Measurements from ENCODE around the gene KHDC4. TPM values are rescaled to one million over a fixed set of nuclear protein-coding genes. Genes with fewer than 3 reads are reported as not detected.

Gene KHDC4
- total RNA-seq: 10 to 100 TPM; 56.6 to 60.8 TPM
- 45.8 TPM for polyA plus RNA-seq (2013, experiment 1 of 2)
- 22.4 TPM for polyA plus RNA-seq (2013, experiment 2 of 2)
- total RNA-seq: 56.4 to 211 (median 113) reads per million in 172 experiments

DNA sequence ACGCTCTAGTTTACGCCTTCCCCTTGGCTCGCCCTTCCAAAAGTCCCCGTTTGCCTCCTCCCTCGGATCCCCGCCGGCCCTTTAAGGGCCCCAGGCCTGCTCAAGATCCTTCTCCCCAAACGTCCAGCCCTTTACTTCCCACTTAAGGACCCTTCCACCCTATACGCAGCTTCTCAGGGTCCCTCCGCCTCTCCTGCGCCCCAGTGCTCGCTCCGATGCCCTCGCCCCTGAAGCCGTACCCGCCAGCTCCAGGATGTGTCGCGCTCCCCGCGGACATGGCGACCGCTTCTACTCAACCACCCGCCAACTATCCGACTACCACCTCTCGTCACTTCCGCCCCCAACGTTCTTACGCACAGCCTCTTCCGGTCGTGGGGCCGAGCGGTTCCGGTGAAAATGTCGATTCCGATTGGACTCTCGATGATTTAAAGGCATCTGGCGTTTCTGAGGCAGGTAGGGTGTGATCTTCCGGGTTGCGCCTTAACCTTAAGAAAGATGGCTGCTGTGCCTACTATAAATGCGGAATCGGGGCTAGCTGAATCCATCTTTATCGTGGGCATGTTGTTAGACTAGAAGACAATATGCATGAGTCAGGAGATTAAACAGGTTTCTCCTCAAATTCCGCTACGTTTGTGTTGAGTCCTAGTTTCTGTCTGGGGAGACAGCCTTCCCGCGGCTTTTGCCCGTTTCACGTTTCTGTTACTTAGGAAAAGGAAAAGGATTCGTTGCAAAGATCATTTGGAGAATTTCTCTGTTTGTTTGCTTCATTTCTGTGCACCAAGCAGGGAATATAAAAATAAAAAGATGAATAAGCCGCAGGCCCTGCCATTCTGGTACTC is at the start of gene KHDC4:
Gene KHDC4 (minus strand): TSS at position 317 of the 839 bp plus-strand sequence. CDS start 40 bp downstream, at position 277.
- intact Hi-C loops (cut with DNase I, micrococcal nuclease): loop anchor here (1.0 to 5.0 kb wide), 8 partner anchors 12 to 348 kb away; partner anchors contain the start of genes UBQLN4 (in 2 of the 2), GON4L (in 1 of the 2), LAMTOR2 (in 1 of the 2) and RIT1 (in 1 of the 2)
- no peaks in the 10 kb centered on the region for H3K27me3 Mint-ChIP-seq
- POLR2A ChIA-PET: interaction anchor here (0.6 to 6.0 kb wide), 24 partner anchors 9 to 915 kb away, joined by 3 to 92 read pairs (median 4); partner anchors contain the start of genes ARHGEF2, FDPS, GON4L and PMF1
- TF ChIP-seq, protein P1, sequence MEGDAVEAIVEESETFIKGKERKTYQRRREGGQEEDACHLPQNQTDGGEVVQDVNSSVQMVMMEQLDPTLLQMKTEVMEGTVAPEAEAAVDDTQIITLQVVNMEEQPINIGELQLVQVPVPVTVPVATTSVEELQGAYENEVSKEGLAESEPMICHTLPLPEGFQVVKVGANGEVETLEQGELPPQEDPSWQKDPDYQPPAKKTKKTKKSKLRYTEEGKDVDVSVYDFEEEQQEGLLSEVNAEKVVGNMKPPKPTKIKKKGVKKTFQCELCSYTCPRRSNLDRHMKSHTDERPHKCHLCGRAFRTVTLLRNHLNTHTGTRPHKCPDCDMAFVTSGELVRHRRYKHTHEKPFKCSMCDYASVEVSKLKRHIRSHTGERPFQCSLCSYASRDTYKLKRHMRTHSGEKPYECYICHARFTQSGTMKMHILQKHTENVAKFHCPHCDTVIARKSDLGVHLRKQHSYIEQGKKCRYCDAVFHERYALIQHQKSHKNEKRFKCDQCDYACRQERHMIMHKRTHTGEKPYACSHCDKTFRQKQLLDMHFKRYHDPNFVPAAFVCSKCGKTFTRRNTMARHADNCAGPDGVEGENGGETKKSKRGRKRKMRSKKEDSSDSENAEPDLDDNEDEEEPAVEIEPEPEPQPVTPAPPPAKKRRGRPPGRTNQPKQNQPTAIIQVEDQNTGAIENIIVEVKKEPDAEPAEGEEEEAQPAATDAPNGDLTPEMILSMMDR (IDR thresholded peaks at IDR 0.05): no peak
- Histone ChIP-seq H3K4me1 (ENCODE audit: insufficient read depth, low read length) (peaks cover 42% of the 10 kb centered on the region), H3K27me3 (ENCODE audit: control insufficient read depth in 1 of 2, insufficient read depth in 2 of 2, low read length in 2 of 2) (no peaks in the 10 kb centered on the region), H3K9me3 (ENCODE audit: control insufficient read depth in 1 of 2, insufficient read depth in 1 of 2, low read length in 2 of 2) (no peaks in the 10 kb centered on the region), H3K27ac (ENCODE audit: low read depth in 1 of 2, low read length in 2 of 2) (peak within 1 kb of the TSS; percentile 86 to 95), H3K36me3 (ENCODE audit: insufficient read depth, low read length) (peaks cover 43% of the 10 kb centered on the region), H3K4me3 (ENCODE audit: low read length) (peak within 1 kb of the TSS; percentile 82)
- peak; percentile 88 to 99 (median 93) for DNase-seq
- ATAC-seq (ENCODE audit: poor library complexity): peak; percentile 93
- H3K36me3 Mint-ChIP-seq (ENCODE audit: low read depth): peaks cover 33% of the 10 kb centered on the region
- CTCF ChIA-PET: interaction anchor here (0.9 to 3.2 kb wide), 10 partner anchors 11 to 132 kb away, joined by 3 to 10 read pairs (median 5); partner anchors contain the start of gene ARHGEF2
- no peak within 1 kb of the TSS for H3K4me3 Mint-ChIP-seq
- H3K4me1 Mint-ChIP-seq (ENCODE audit: low read depth): peaks cover 38% of the 10 kb centered on the region
- H3K27ac Mint-ChIP-seq: no peak within 1 kb of the TSS
- no peaks in the 10 kb centered on the region for H3K9me3 Mint-ChIP-seq

DNA sequence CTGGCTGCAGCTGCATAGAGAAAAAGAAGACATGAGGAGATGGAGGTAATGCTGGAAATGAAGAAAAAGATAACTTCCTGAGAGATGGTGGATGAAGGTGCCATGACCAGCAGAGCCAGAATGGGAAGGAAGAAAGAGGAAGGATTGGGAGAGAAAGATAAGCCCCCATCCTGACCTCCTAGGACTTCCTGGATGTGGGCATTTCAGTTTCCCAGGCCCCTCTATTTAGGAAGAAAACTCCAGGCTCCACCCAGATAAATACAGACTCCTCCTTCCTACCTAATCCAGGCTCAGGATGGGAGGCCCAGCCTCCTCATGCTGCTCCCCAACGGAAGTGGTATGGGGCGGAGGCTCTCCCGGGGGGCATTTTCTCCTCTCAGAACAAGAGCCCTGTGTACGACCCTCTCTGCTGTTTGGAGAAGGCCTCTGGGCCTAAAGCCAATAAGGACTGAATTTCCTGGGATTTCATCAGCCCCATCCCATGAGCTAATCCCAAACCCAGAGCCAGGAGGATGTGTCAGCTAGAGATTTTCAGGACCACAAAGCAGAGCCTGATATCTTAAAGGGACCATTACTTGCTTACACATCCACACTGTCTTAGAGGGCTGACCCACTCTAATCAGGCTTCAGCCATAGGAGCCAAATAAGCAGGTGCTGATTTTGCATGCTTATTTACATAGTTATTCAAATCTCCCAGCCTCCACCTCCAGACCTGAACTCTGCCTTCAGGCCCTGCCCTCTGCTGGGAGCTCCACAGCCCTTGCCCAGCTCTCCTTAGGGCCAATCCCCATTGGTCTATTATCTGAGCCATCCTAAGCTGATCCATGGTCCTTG is 49.2 kb upstream of the KHDC4 start:
- Mint-ChIP-seq H3K27ac (peak overlapping the region; percentile 86), H3K27me3 (no peaks in the 10 kb centered on the region)
- H3K4me3 ChIP-seq (ENCODE audit: low read length): no peak overlapping the region

More for the DNA sequence above, 49.2 kb upstream of the KHDC4 start:
- Mint-ChIP-seq H3K4me1 (ENCODE audit: low read depth) (peaks cover 54% of the 10 kb centered on the region), H3K4me3 (peak overlapping the region; percentile 11), H3K36me3 (ENCODE audit: low read depth) (peaks cover 9% of the 10 kb centered on the region), H3K9me3 (no peaks in the 10 kb centered on the region)
- H3K9me3 ChIP-seq (ENCODE audit: control insufficient read depth in 1 of 2, insufficient read depth in 1 of 2, low read length in 2 of 2): no peaks in the 10 kb centered on the region
- peaks cover 59% of the 10 kb centered on the region for H3K4me1 ChIP-seq (ENCODE audit: insufficient read depth, low read length)
- H3K27ac ChIP-seq (ENCODE audit: low read depth in 1 of 2, low read length in 2 of 2): no peak overlapping the region
- intact Hi-C loops (cut with DNase I, micrococcal nuclease): loop anchor here in 1 of 2 experiments (1.0 kb wide), 1 partner anchor 45 kb away; no protein-coding TSS in a partner anchor
- CTCF ChIA-PET: interaction anchor here (1.3 to 3.9 kb wide), 3 partner anchors 9 to 83 kb away, joined by 4 to 15 read pairs (median 7); no protein-coding TSS in a partner anchor
- H3K36me3 ChIP-seq (ENCODE audit: insufficient read depth, low read length): no peaks in the 10 kb centered on the region
- POLR2A ChIA-PET: interaction anchor here (0.7 to 10.1 kb wide), 2 partner anchors 51 to 85 kb away, joined by 3 to 92 read pairs; partner anchors contain the start of gene KHDC4
- TF ChIP-seq, protein P1 (IDR thresholded peaks at IDR 0.05): no peak
- DNase-seq: no peak
- no peaks in the 10 kb centered on the region for H3K27me3 ChIP-seq (ENCODE audit: control insufficient read depth in 1 of 2, insufficient read depth in 2 of 2, low read length in 2 of 2)
- no peak for ATAC-seq (ENCODE audit: poor library complexity)
